Mesothelial cell of epicardium (in vitro differentiated cells): Measurements from ENCODE around the gene RBFOX1. TPM values are rescaled to one million over a fixed set of nuclear protein-coding genes. Genes with fewer than 3 reads are reported as not detected.

Experiments
- DNase-seq, 2 experiments: peaks; one replicate each; pipeline ENCODE4 v3.0.0; 2021; ENCODE audit warnings: low spot score in 2 of 2; ENCODE audit not compliant: unreplicated experiment in 2 of 2
- H3K27ac Mint-ChIP-seq: 2 replicates; pipeline ENCODE4 v1.8.0; 2021; ENCODE audit warnings: mixed read lengths
- H3K27me3 Mint-ChIP-seq: 2 replicates; pipeline ENCODE4 v1.8.0; 2021; ENCODE audit warnings: low read depth, mixed read lengths
- H3K36me3 Mint-ChIP-seq: 2 replicates; pipeline ENCODE4 v1.8.0; 2021; ENCODE audit warnings: mixed read lengths
- H3K4me1 Mint-ChIP-seq: 2 replicates; pipeline ENCODE4 v1.8.0; 2021; ENCODE audit warnings: mixed read lengths
- H3K4me3 Mint-ChIP-seq: 2 replicates; pipeline ENCODE4 v1.8.0; 2021; ENCODE audit warnings: mild to moderate bottlenecking, moderate library complexity, mixed read lengths
- H3K9me3 Mint-ChIP-seq: 2 replicates; pipeline ENCODE4 v1.8.0; 2021; ENCODE audit warnings: mixed read lengths
- CTCF ChIP-seq: fragments of 200-600 bp; sonication (generic); IDR thresholded peaks from one replicate; pipeline ENCODE4 v1.5.0; 2021; ENCODE audit warnings: antibody characterized with exemption; ENCODE audit not compliant: unreplicated experiment
- total RNA-seq: library from RNA; stranded (reverse); gene quantifications from 3 replicates; pipeline ENCODE4 v1.2.1, GENCODE V29; 2021

RBFOX1 gene
- total RNA-seq, 1 donor from 2014 or later, result 0.67 TPM

- Mint-ChIP-seq H3K27me3 (peaks cover 4% of the 10 kb centered on the region), H3K9me3 (no peaks in the 10 kb centered on the region), H3K36me3 (no peaks in the 10 kb centered on the region), H3K4me3 (no peak overlapping the region), H3K27ac (no peak overlapping the region), H3K4me1 (no peaks in the 10 kb centered on the region)
- no peak for DNase-seq
- no peak for TF ChIP-seq CTCF
Measured at GRCh38 chr16:7324321-7324720, 8.3 kb upstream of the RBFOX1 start.

GRCh38 chr16:7325834-7326233 lies 6.8 kb upstream of the RBFOX1 start:
- TF ChIP-seq CTCF, result no peak
- Mint-ChIP-seq H3K27me3 (peaks cover 4% of the 10 kb centered on the region), H3K4me3 (no peak overlapping the region), H3K27ac (no peak overlapping the region), H3K36me3 (no peaks in the 10 kb centered on the region), H3K9me3 (no peaks in the 10 kb centered on the region), H3K4me1 (no peaks in the 10 kb centered on the region)
- DNase-seq, result no peak

GRCh38 chr16:7330709-7331108 lies 1.9 kb upstream of the RBFOX1 start:
- H3K4me3 Mint-ChIP-seq, result no peak overlapping the region
- no peak for DNase-seq

GRCh38 chr16:7331997-7332396 lies 648 bp upstream of the RBFOX1 start:
- TF ChIP-seq CTCF, result no peak
- H3K27ac Mint-ChIP-seq, result peak overlapping the region; percentile 95
- H3K4me3 Mint-ChIP-seq, result no peak overlapping the region
- DNase-seq, result no peak
- no peaks in the 10 kb centered on the region for H3K36me3 Mint-ChIP-seq
- H3K4me1 Mint-ChIP-seq, result peaks cover 18% of the 10 kb centered on the region
- peaks cover 4% of the 10 kb centered on the region for H3K27me3 Mint-ChIP-seq
- no peaks in the 10 kb centered on the region for H3K9me3 Mint-ChIP-seq

More at GRCh38 chr16:7330709-7331108, 1.9 kb upstream of the RBFOX1 start:
- Mint-ChIP-seq H3K4me1 (peaks cover 18% of the 10 kb centered on the region), H3K27ac (peak overlapping the region; percentile 52), H3K9me3 (no peaks in the 10 kb centered on the region), H3K27me3 (peaks cover 4% of the 10 kb centered on the region), H3K36me3 (no peaks in the 10 kb centered on the region)
- TF ChIP-seq CTCF, result no peak

- DNase-seq, result no peak
- Mint-ChIP-seq H3K27ac (peak overlapping the region; percentile 64), H3K36me3 (no peaks in the 10 kb centered on the region), H3K9me3 (no peaks in the 10 kb centered on the region), H3K27me3 (no peaks in the 10 kb centered on the region), H3K4me1 (peaks cover 18% of the 10 kb centered on the region), H3K4me3 (no peak overlapping the region)
- TF ChIP-seq CTCF, result no peak
Measured at GRCh38 chr16:7333180-7333725, 608 bp downstream of the RBFOX1 start.
